GM18526 (cell line): ENCODE results near the gene GATAD2B.

Source experiments
- POLR2A ChIP-seq: IDR thresholded peaks from 3 replicates; pipeline ENCODE4 v1.6.1; 2011; ENCODE audit not compliant: insufficient read length; ENCODE audit errors: extremely low read depth

The GATAD2B gene

GRCh38 chr1:153922972-153923925 is at the start of gene GATAD2B:
TSS of gene GATAD2B (minus strand) at chr1:153922972. CDS start at chr1:153828347, 94,625 bp downstream.
- peak; percentile 69 for TF ChIP-seq POLR2A

DNA sequence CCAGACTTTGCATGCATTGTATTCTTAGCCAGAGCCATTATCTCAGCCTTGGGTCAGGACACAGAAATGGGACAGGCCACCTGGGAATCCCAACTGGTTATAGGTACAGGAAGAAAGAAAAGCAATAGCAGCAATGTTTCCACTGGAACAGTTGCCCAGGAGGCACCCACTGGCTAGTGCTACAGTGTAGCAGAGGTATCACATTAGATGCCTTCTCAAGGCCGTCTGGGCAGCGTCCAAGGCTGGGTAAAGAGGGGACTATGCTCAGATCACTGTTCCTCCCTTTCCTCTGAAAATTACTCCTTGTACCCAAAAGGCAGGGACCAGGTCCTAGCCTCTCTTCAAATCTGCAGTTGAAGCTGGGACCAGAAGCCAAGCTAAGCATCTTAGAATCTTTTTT is 47.6 kb upstream of the GATAD2B start:
- TF ChIP-seq POLR2A, result no peak

GRCh38 chr1:153968972-153969371 is 46.2 kb upstream of the GATAD2B start:
- no peak for TF ChIP-seq POLR2A

GRCh38 chr1:153968408-153968807 is 45.6 kb upstream of the GATAD2B start:
- no peak for TF ChIP-seq POLR2A

DNA sequence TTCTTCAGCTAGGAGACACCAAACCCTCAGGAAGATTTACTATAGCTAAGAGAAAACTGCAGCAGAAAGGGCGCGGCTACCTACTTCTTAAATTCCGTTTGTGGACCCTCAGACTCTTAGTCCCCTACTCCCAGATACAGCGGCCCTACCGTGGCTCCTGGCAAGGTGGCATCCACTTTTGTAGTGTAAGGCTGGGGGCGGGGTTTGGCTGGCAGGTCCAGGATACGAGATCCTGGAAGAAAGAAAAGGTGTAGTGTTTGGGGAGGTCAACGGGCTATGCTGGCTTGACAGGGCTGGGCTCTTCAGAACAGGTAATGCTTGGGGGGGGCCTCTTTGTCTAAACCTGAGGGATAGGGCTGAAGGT is 45.2 kb upstream of the GATAD2B start:
- no peak for TF ChIP-seq POLR2A

- TF ChIP-seq POLR2A, result peak; percentile 72
Measured at GRCh38 chr1:153967107-153967999, 44.6 kb upstream of the GATAD2B start, which contains the start of gene CREB3L4. TSS of gene CREB3L4 (plus strand) at chr1:153967902. CDS start at chr1:153968526, 624 bp downstream.

- no peak for TF ChIP-seq POLR2A
Measured at GRCh38 chr1:153963850-153964331, 41.1 kb upstream of the GATAD2B start.

DNA sequence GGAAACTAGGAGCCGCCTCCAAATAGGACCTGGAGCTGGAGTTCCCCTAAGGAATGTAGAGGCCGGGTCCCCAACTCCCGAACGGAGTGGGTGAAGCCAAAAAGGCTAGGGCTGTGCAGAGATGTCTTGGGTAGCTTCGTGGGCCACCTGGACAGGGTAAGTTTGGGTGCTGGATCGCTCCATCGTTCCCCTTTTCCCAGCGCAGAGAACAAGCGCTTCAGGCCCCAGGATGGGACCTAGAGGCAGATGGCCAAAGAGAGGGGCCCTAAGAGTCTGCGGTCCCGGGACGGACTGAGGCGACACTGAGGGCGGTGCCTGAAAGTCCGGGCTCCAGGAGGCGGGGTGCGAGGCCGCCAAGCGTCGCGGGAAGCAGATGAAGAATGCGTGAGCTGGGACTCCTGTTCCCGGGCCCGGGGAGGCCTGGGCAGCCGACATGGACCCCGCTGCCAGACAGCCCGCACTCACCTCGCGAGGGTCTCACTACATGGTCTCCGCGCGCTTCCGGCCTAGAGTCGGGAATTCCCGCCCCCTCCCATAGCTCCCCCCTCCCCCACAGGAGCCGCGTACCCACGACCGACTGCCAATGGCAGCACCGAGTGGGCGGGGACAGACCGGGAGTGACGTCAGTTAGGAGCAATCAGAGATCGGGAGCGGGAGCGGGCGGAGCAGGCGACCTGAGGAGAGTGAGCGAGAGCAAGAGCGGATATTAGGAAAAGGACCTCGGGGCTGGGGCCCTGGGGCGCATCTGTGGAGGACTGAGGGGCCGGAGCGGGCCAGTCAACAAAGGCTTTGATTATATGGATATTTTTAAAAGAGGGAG is 40.5 kb upstream of the GATAD2B start, which contains the start of gene SLC39A1:
TSS of gene SLC39A1 (minus strand) at position 508 of the 820 bp plus-strand sequence. CDS start 822 bp downstream, outside the sequence.
- peak; percentile 73 for TF ChIP-seq POLR2A

DNA sequence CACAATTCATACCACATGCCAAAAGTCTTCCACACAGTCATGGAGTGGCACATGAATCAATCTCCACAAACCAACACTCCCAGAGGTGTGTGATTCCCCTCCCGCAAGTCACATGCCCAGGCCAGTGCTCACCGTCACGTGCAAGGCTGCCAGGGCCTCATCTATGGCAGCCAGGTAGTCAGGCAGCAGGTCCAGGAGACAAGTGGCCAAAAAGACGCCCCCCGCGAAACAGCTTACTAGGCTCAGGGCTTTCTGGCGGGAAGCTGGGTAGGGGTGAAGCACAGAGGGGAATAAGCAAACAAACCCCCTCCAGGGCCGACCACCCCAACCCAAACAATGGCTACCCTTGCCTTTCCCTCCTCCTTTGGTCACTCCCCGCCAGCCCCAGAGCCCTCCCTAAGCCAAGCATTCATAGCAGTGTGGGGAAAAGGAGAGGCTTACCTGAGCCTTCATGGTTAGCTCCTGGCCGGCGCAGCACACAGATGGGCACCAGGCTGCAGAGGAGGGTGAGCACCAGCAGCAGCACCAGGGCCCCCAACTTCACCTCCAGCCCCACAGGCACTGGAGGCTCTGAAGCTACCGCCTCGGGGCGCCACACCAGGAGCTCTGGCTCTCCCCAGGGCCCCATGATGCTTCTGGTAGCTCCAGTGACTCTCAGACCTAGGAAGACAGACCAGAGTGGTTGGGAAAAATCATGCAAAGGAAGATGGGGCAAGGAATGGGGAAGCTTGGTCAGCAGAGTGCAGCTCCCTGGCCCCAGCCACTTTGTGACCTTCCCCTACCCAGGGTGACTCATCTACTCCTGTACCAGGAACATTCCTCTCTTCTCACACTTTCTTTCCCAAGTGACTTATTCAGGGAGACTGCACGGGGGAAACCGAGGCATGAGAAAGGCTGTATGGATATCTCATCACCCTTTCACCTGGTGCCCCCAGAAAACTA is 39.6 kb upstream of the GATAD2B start:
- no peak for TF ChIP-seq POLR2A

DNA sequence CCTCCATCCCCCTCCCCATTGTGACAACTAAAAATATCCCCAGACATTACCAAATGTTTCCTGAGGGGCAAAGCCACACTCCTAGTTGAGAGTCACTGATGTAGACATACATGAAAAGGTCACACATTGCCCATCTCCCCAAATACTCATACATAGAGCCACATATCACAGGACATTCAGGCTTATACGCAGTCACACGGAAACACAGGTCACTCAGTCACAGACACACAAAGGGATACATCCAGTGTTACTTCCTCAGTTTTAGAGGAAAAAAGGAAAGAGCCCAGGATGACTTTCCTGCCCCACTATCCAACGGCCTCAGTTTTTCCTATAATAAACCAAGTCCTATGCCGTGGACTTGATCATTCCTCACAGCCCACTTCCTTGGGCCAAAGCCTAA is 38.6 kb upstream of the GATAD2B start:
- TF ChIP-seq POLR2A, result no peak

GRCh38 chr1:153960206-153960605 is 37.4 kb upstream of the GATAD2B start:
- no peak for TF ChIP-seq POLR2A

DNA sequence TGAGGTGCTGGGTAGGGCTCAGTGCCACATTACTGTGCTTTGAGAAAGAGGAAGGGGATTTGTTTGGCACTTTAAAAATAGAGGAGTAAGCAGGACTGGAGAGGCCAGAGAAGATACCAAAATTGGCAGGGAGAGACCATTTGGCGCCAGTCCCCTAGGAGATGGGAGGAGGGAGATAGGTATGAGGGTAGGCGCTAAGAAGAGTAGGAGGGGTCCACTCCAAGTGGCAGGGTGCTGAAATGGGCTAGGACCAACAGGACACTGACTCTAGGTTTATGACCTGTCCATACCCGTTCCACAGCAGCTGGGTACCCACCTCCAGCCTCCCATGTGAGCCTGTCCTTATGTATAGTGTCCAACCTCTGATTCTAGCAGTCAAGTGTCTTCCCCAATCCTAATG is 36.7 kb upstream of the GATAD2B start:
- TF ChIP-seq POLR2A, result no peak

- TF ChIP-seq POLR2A, result no peak
Measured at GRCh38 chr1:153958961-153959260, 36.1 kb upstream of the GATAD2B start.

GRCh38 chr1:153958111-153958960 is 35.6 kb upstream of the GATAD2B start, which contains the start of gene CRTC2:
TSS of gene CRTC2 (minus strand) at chr1:153958612. CDS start at chr1:153958497, 115 bp downstream.
- TF ChIP-seq POLR2A, result peak; percentile 65
